ENCODE data around the gene GABRR2.

The GABRR2 gene

GRCh38 chr6:89356642-89357170 is 41.6 kb upstream of the GABRR2 start:
- TF ChIP-seq ZNF70 (CRISPR knock-in tag; IDR thresholded peaks at IDR 0.05) = no peak
- TF ChIP-seq CSDC2 (CRISPR knock-in tag; IDR thresholded peaks at IDR 0.05) = no peak
- no peak for TF ChIP-seq SNAI2 (CRISPR knock-in tag; IDR thresholded peaks at IDR 0.05)
- TF ChIP-seq, protein P1, sequence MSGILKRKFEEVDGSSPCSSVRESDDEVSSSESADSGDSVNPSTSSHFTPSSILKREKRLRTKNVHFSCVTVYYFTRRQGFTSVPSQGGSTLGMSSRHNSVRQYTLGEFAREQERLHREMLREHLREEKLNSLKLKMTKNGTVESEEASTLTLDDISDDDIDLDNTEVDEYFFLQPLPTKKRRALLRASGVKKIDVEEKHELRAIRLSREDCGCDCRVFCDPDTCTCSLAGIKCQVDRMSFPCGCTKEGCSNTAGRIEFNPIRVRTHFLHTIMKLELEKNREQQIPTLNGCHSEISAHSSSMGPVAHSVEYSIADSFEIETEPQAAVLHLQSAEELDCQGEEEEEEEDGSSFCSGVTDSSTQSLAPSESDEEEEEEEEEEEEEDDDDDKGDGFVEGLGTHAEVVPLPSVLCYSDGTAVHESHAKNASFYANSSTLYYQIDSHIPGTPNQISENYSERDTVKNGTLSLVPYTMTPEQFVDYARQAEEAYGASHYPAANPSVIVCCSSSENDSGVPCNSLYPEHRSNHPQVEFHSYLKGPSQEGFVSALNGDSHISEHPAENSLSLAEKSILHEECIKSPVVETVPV (CRISPR knock-in tag; IDR thresholded peaks at IDR 0.05) = no peak
- no peak for TF ChIP-seq TOX (CRISPR knock-in tag; IDR thresholded peaks at IDR 0.05; ENCODE audit: borderline replicate concordance)
- no peak for TF ChIP-seq ZFP3 (CRISPR knock-in tag; IDR thresholded peaks at IDR 0.05)
- TF ChIP-seq TCF4 (CRISPR knock-in tag; IDR thresholded peaks at IDR 0.05; ENCODE audit: borderline replicate concordance) = no peak
- no peak for TF ChIP-seq GLIS3 (CRISPR knock-in tag; IDR thresholded peaks at IDR 0.05)
- TF ChIP-seq, protein P2, sequence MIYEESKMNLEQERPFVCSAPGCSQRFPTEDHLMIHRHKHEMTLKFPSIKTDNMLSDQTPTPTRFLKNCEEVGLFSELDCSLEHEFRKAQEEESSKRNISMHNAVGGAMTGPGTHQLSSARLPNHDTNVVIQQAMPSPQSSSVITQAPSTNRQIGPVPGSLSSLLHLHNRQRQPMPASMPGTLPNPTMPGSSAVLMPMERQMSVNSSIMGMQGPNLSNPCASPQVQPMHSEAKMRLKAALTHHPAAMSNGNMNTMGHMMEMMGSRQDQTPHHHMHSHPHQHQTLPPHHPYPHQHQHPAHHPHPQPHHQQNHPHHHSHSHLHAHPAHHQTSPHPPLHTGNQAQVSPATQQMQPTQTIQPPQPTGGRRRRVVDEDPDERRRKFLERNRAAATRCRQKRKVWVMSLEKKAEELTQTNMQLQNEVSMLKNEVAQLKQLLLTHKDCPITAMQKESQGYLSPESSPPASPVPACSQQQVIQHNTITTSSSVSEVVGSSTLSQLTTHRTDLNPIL (CRISPR knock-in tag; IDR thresholded peaks at IDR 0.05; ENCODE audit: low read depth) = no peak
- TF ChIP-seq PPARA (CRISPR knock-in tag; IDR thresholded peaks at IDR 0.05; ENCODE audit: borderline replicate concordance) = no peak
- TF ChIP-seq, protein P3, sequence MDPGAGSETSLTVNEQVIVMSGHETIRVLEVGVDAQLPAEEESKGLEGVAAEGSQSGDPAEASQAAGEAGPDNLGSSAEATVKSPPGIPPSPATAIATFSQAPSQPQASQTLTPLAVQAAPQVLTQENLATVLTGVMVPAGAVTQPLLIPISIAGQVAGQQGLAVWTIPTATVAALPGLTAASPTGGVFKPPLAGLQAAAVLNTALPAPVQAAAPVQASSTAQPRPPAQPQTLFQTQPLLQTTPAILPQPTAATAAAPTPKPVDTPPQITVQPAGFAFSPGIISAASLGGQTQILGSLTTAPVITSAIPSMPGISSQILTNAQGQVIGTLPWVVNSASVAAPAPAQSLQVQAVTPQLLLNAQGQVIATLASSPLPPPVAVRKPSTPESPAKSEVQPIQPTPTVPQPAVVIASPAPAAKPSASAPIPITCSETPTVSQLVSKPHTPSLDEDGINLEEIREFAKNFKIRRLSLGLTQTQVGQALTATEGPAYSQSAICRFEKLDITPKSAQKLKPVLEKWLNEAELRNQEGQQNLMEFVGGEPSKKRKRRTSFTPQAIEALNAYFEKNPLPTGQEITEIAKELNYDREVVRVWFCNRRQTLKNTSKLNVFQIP (CRISPR knock-in tag; IDR thresholded peaks at IDR 0.05; ENCODE audit: borderline replicate concordance, low read depth) = no peak
- TF ChIP-seq ISL1 (CRISPR knock-in tag; IDR thresholded peaks at IDR 0.05) = no peak
- TF ChIP-seq, protein P4, sequence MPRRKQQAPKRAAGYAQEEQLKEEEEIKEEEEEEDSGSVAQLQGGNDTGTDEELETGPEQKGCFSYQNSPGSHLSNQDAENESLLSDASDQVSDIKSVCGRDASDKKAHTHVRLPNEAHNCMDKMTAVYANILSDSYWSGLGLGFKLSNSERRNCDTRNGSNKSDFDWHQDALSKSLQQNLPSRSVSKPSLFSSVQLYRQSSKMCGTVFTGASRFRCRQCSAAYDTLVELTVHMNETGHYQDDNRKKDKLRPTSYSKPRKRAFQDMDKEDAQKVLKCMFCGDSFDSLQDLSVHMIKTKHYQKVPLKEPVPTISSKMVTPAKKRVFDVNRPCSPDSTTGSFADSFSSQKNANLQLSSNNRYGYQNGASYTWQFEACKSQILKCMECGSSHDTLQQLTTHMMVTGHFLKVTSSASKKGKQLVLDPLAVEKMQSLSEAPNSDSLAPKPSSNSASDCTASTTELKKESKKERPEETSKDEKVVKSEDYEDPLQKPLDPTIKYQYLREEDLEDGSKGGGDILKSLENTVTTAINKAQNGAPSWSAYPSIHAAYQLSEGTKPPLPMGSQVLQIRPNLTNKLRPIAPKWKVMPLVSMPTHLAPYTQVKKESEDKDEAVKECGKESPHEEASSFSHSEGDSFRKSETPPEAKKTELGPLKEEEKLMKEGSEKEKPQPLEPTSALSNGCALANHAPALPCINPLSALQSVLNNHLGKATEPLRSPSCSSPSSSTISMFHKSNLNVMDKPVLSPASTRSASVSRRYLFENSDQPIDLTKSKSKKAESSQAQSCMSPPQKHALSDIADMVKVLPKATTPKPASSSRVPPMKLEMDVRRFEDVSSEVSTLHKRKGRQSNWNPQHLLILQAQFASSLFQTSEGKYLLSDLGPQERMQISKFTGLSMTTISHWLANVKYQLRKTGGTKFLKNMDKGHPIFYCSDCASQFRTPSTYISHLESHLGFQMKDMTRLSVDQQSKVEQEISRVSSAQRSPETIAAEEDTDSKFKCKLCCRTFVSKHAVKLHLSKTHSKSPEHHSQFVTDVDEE (CRISPR knock-in tag; IDR thresholded peaks at IDR 0.05) = no peak
- TF ChIP-seq PATZ1 (CRISPR knock-in tag; IDR thresholded peaks at IDR 0.05; ENCODE audit: borderline replicate concordance) = no peak
- no peak for TF ChIP-seq RARB (CRISPR knock-in tag; IDR thresholded peaks at IDR 0.05)
- TF ChIP-seq BACH2 (CRISPR knock-in tag; IDR thresholded peaks at IDR 0.05; ENCODE audit: borderline replicate concordance) = no peak
- no peak for TF ChIP-seq ZC3H10 (CRISPR knock-in tag; IDR thresholded peaks at IDR 0.05)
- TF ChIP-seq ESRRG (CRISPR knock-in tag; IDR thresholded peaks at IDR 0.05) = no peak
- ATAC-seq = no peak

- no peak for ATAC-seq
- TF ChIP-seq, protein P4 (CRISPR knock-in tag; IDR thresholded peaks at IDR 0.05) = no peak
- no peak for TF ChIP-seq ZNF8 (CRISPR knock-in tag; IDR thresholded peaks at IDR 0.05)
- TF ChIP-seq, protein P3 (CRISPR knock-in tag; IDR thresholded peaks at IDR 0.05; ENCODE audit: borderline replicate concordance, low read depth) = no peak
- TF ChIP-seq ZNF70 (CRISPR knock-in tag; IDR thresholded peaks at IDR 0.05) = no peak
- no peak for TF ChIP-seq SNAI2 (CRISPR knock-in tag; IDR thresholded peaks at IDR 0.05)
- no peak for TF ChIP-seq ARNTL (CRISPR knock-in tag; IDR thresholded peaks at IDR 0.05; ENCODE audit: borderline replicate concordance, low read depth)
- TF ChIP-seq, protein P1 (CRISPR knock-in tag; IDR thresholded peaks at IDR 0.05) = no peak
Observed at GRCh38 chr6:89355511-89356194, 40.6 kb upstream of the GABRR2 start.
